ENCODE measurements around the gene ZBTB38. TPM values are rescaled to one million over a fixed set of nuclear protein-coding genes. Genes with fewer than 3 reads are reported as not detected.

ZBTB38 gene
- total RNA-seq, 1 donor from 2014 or later: 9.3 TPM

DNA sequence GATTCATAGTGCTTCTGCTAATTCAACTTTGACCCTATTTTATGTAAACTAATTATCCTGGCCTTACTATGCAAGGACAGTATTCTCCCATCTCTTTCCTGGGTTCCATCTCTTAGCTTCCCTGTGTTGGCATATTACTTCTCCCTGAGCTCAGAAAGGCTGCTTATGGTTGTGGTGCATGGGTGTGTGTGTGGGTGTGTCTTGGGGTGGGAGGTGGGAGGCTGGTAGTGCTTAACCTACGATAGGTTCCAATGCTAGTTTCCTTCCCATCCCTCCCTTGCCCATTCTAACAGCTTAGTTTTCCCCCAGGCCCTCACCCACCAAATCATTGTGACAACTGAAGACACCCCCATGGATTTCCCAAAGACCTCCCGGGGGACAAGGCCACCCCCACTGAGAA is 22.8 kb upstream of the ZBTB38 start:
- Mint-ChIP-seq H3K27ac (ENCODE audit: unreplicated experiment) (no peak overlapping the region), H3K4me1 (ENCODE audit: low read depth, unreplicated experiment) (peaks cover 5% of the 10 kb centered on the region), H3K36me3 (ENCODE audit: unreplicated experiment) (peaks cover 4% of the 10 kb centered on the region), H3K9me3 (ENCODE audit: unreplicated experiment) (peaks cover 2% of the 10 kb centered on the region), H3K27me3 (ENCODE audit: unreplicated experiment) (no peaks in the 10 kb centered on the region), H3K4me3 (ENCODE audit: unreplicated experiment) (no peak overlapping the region)
- TF ChIP-seq, protein P1, sequence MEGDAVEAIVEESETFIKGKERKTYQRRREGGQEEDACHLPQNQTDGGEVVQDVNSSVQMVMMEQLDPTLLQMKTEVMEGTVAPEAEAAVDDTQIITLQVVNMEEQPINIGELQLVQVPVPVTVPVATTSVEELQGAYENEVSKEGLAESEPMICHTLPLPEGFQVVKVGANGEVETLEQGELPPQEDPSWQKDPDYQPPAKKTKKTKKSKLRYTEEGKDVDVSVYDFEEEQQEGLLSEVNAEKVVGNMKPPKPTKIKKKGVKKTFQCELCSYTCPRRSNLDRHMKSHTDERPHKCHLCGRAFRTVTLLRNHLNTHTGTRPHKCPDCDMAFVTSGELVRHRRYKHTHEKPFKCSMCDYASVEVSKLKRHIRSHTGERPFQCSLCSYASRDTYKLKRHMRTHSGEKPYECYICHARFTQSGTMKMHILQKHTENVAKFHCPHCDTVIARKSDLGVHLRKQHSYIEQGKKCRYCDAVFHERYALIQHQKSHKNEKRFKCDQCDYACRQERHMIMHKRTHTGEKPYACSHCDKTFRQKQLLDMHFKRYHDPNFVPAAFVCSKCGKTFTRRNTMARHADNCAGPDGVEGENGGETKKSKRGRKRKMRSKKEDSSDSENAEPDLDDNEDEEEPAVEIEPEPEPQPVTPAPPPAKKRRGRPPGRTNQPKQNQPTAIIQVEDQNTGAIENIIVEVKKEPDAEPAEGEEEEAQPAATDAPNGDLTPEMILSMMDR (IDR thresholded peaks at IDR 0.05; ENCODE audit: partially characterized antibody, unreplicated experiment): no peak
- no peak for DNase-seq

DNA sequence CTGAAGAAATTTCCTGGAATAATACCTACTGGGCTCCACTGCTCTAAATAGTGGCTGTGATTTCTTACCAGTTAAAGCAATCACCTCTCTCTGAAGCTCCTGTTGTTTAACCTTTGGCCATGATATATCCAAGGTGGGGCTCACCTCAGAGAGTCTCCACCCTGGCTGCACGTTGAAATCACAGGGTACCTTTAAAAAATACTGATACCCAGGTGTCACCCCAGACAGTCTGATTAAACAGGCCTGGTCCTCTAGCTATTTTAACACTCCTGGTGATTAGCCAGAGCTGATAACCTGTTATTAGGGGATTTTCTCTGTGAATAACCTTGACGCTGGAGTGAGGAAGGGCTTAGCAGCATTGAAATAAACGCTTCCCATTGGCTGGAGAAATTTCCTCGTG is 22.3 kb upstream of the ZBTB38 start:
- Mint-ChIP-seq H3K4me3 (ENCODE audit: unreplicated experiment) (no peak overlapping the region), H3K9me3 (ENCODE audit: unreplicated experiment) (peaks cover 2% of the 10 kb centered on the region)

DNA sequence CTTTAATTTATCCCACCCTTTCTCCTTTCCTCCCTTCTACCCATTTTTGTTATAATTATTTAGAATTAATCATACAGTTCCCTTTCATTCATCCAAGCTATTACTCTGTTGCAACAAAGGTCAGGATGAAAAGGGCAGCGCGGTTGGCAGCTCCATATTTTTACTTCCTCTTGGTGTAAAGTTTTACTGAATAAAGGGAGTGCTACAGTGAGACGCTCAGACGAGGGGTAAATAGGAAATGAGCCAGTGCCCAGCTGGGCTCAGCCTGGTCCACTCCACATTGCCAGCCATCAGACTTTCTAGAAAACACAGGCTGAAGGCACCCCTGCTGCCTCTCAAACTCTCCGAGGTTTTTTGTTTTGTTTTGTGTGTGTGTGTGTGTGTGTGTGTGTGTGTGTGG is 21.9 kb upstream of the ZBTB38 start:
- DNase-seq: no peak
- no peak overlapping the region for H3K4me3 Mint-ChIP-seq (ENCODE audit: unreplicated experiment)
- TF ChIP-seq, protein P1 (IDR thresholded peaks at IDR 0.05; ENCODE audit: partially characterized antibody, unreplicated experiment): no peak
- H3K27ac Mint-ChIP-seq (ENCODE audit: unreplicated experiment): no peak overlapping the region
- peaks cover 2% of the 10 kb centered on the region for H3K9me3 Mint-ChIP-seq (ENCODE audit: unreplicated experiment)
- H3K36me3 Mint-ChIP-seq (ENCODE audit: unreplicated experiment): peaks cover under 1% of the 10 kb centered on the region
- H3K4me1 Mint-ChIP-seq (ENCODE audit: low read depth, unreplicated experiment): peaks cover 5% of the 10 kb centered on the region
- no peaks in the 10 kb centered on the region for H3K27me3 Mint-ChIP-seq (ENCODE audit: unreplicated experiment)

More for the DNA sequence above, 22.3 kb upstream of the ZBTB38 start:
- Mint-ChIP-seq H3K36me3 (ENCODE audit: unreplicated experiment) (peaks cover 4% of the 10 kb centered on the region), H3K4me1 (ENCODE audit: low read depth, unreplicated experiment) (peaks cover 5% of the 10 kb centered on the region), H3K27me3 (ENCODE audit: unreplicated experiment) (no peaks in the 10 kb centered on the region), H3K27ac (ENCODE audit: unreplicated experiment) (no peak overlapping the region)
- no peak for DNase-seq
- TF ChIP-seq, protein P1 (IDR thresholded peaks at IDR 0.05; ENCODE audit: partially characterized antibody, unreplicated experiment): no peak

DNA sequence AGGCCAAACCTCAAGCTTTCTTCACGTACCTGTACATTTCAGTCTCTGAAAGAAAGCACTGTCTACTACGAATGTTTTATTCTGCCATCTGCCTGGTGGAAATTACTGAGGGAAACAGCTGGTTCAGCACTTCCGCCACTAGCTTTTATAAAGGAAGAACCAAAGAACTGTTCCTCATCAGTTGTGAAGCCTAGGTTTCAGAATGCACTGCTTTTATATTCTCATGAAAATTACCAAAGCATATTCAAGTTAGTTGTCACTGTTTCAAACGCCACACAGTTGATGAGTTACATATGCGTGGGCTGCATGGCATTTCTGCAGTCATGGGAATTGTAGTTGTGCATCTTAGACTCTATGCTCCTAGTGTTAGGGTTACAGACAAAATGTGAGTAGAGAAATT is 21.5 kb upstream of the ZBTB38 start:
- H3K27me3 Mint-ChIP-seq (ENCODE audit: unreplicated experiment): no peaks in the 10 kb centered on the region
- H3K4me3 Mint-ChIP-seq (ENCODE audit: unreplicated experiment): no peak overlapping the region
- TF ChIP-seq, protein P1 (IDR thresholded peaks at IDR 0.05; ENCODE audit: partially characterized antibody, unreplicated experiment): no peak
- H3K4me1 Mint-ChIP-seq (ENCODE audit: low read depth, unreplicated experiment): peaks cover 5% of the 10 kb centered on the region
- no peak overlapping the region for H3K27ac Mint-ChIP-seq (ENCODE audit: unreplicated experiment)
- no peak for DNase-seq
- no peaks in the 10 kb centered on the region for H3K36me3 Mint-ChIP-seq (ENCODE audit: unreplicated experiment)
- H3K9me3 Mint-ChIP-seq (ENCODE audit: unreplicated experiment): peaks cover 2% of the 10 kb centered on the region

DNA sequence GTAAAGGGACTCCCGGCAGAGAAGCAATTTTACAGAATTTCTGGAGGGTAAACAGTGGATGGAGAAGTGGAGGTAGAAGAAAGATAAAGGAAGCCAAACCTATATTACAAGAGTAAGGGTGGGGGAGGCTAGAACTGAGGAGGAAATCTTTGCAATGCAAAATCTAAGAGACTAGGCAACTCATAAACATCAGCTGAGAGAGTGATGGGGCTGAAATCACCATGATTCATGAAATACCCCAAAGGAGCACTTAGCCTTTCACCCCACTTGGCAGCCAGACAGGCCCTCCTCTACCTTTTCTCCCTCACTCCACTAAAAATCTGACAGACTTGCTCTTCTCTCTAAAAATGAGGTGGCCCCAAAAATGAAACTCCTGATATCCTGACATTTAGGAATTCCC is 19.5 kb upstream of the ZBTB38 start:
- Mint-ChIP-seq H3K4me1 (ENCODE audit: low read depth, unreplicated experiment) (peaks cover 5% of the 10 kb centered on the region), H3K4me3 (ENCODE audit: unreplicated experiment) (no peak overlapping the region), H3K9me3 (ENCODE audit: unreplicated experiment) (no peaks in the 10 kb centered on the region), H3K27me3 (ENCODE audit: unreplicated experiment) (peaks cover 4% of the 10 kb centered on the region), H3K36me3 (ENCODE audit: unreplicated experiment) (no peaks in the 10 kb centered on the region), H3K27ac (ENCODE audit: unreplicated experiment) (no peak overlapping the region)
- no peak for DNase-seq
- TF ChIP-seq, protein P1 (IDR thresholded peaks at IDR 0.05; ENCODE audit: partially characterized antibody, unreplicated experiment): no peak
